Measurements from ENCODE around the gene SV2B.

The SV2B gene

GRCh38 chr15:91228890-91229289 is 128.8 kb downstream of the SV2B start:
- DNase-seq (ENCODE audit: low read depth in 2 of 2): no peak

DNA sequence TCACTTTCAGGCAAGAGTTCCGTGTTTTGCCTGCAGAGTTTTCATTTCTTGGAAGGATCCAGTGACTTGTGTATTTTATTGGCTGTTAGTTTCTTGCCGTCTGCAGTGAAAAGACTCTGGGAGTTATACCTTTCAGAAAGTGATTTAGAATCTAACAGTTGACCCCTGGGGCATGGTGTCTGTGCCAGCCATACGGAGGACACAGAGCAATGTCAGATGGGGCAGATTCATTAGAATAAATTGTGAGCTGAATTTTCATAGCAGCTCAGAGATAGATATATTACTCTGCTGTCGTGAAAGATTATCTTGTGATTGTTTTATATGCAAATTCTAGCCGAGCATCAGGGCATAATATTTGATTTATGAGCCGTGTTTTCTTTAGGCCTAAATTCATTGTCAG is 131.6 kb downstream of the SV2B start:
- no peak for DNase-seq (ENCODE audit: low read depth in 2 of 2)

- no peak for DNase-seq (ENCODE audit: low read depth in 2 of 2)
These were observed 134.7 kb downstream of the SV2B start for GRCh38 chr15:91234759-91235158.

DNA sequence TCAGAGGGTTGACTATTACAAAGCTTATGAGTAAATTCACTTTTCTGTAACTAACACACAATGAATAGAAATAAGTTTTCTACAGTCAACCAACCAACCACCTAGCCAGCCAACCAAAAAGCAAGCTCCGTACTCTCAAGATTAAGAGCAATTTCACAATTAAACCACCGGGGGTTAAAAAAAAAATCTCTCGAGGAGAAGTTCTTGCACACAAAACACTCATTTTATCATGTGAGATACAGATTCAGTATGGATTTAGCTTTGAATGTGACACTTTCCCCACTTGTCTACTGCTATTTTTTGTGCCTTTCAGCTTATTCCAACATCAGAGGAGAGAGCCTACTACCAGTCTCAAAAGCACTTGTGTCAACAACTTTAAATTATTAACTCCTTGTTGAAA is 135.3 kb downstream of the SV2B start:
- DNase-seq (ENCODE audit: low read depth in 2 of 2): no peak

GRCh38 chr15:91237445-91237844 is 137.4 kb downstream of the SV2B start:
- DNase-seq (ENCODE audit: low read depth in 2 of 2): no peak

GRCh38 chr15:91238644-91239425 is 138.8 kb downstream of the SV2B start:
- no peak for DNase-seq (ENCODE audit: low read depth in 2 of 2)

DNA sequence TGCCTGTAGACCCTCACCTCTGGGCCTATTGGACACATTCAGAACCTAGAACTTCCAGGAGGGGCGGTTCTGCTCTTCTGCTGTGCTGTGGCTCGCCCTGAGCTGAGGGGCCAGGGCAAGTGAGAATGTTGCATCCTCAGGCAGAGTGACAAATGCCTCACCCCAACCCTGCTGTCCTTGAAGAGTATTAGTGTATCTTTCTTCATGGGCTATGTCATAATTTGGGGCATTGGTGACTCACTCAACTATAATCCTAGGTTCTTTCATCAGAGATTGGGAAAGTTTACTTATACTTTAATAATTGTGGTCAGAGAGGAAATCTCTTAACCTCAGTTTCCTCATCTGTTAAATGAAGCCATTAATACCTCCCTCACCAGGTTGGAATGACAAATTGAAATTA is 143.8 kb downstream of the SV2B start:
- no peak for DNase-seq (ENCODE audit: low read depth in 2 of 2)

GRCh38 chr15:91244919-91245318 is 144.9 kb downstream of the SV2B start:
- no peak for DNase-seq (ENCODE audit: low read depth in 2 of 2)

- DNase-seq (ENCODE audit: low read depth in 2 of 2): no peak
These were observed 146.9 kb downstream of the SV2B start for GRCh38 chr15:91246998-91247397.

DNA sequence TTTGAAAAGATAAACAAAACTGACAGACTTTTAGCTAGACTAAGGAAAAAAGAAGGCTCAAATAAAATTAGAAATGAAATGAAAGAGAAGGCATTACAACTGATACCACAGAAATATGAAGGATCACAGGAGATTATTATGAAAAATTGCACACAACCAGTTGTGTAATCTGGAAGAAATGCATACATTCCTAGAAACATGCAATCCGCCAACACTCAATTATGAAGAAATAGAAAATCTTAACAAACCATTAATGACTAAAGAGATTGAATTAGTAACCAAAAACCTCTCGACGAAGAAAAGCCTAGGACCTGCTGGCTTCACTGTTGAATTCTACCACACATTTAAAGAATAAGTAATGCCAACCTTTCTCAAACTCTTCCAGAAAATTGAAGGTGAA is 149.5 kb downstream of the SV2B start:
- DNase-seq (ENCODE audit: low read depth in 2 of 2): no peak

- DNase-seq (ENCODE audit: low read depth in 2 of 2): no peak
These were observed 152.3 kb downstream of the SV2B start for GRCh38 chr15:91252322-91252721.

DNA sequence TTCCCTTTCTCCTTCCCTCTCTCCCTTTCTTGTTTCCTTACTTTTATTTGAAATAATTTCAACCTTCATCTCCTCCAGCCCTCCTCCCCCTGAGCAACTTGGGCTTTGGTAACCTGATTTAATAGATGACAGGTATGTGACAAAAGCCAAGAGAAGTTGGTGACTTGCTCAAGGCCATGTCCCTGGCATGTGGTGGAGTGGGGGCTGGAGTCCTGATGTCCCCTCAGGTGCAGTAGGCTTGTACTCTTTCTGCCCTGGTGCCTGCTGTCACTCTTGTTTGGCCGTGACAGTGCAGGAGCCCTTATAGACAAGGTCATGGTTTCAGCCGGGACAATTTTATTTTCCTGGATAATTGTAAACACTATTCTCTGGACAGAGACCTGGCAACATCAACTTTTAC is 152.7 kb downstream of the SV2B start:
- DNase-seq (ENCODE audit: low read depth in 2 of 2): no peak

- DNase-seq (ENCODE audit: low read depth in 2 of 2): no peak
These were observed 153.5 kb downstream of the SV2B start for GRCh38 chr15:91253605-91254004.

GRCh38 chr15:91254766-91255165 is 154.7 kb downstream of the SV2B start:
- no peak for DNase-seq (ENCODE audit: low read depth in 2 of 2)

DNA sequence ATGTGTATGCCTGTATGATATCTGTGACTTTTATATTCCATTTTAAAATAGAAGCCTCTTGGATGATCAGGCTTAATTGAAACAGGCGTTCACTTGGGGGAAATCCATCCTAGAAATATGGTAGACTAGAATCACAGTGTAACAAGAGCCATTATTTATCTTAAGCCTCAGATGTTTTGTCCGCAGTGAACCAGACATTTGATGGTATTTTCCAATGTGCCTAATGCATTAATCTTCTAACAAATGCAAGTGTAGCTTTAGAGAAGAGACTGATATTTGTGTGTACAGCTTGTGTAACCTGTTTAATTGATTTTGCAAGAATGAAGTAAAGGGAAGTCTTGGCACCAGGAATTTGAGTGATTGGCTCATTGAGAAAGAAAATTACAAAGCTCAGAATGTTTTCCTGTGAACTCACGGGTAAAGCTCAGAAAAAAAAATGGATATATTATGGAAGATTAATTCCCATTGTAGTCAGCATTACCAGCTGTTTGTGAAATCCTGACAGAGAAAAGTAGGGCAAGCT is 155.7 kb downstream of the SV2B start:
- no peak for DNase-seq (ENCODE audit: low read depth in 2 of 2)

GRCh38 chr15:91257746-91258414 is 157.8 kb downstream of the SV2B start:
- no peak for DNase-seq (ENCODE audit: low read depth in 2 of 2)

DNA sequence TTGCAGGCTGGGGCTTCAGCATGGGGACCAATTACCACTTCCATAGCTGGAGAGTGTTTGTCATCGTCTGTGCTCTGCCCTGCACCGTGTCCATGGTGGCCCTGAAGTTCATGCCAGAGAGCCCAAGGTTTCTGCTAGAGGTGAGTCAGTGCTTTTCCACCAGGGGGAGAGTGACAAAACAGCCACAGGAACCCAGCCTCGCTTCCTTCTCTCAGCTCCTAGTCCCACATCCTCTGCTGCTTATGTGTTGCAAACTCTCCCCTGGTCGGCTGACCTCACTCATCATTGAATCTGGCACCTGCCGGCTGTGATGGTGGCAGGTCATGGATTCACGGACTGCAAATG is 158.3 kb downstream of the SV2B start:
- DNase-seq (ENCODE audit: low read depth in 2 of 2): no peak

GRCh38 chr15:91259077-91259476 is 159.0 kb downstream of the SV2B start:
- no peak for DNase-seq (ENCODE audit: low read depth in 2 of 2)

GRCh38 chr15:91261345-91261744 is 161.3 kb downstream of the SV2B start:
- DNase-seq (ENCODE audit: low read depth in 2 of 2): no peak

- DNase-seq (ENCODE audit: low read depth in 2 of 2): no peak
These were observed 163.8 kb downstream of the SV2B start for GRCh38 chr15:91263632-91264531.

- no peak for DNase-seq (ENCODE audit: low read depth in 2 of 2)
These were observed 164.7 kb downstream of the SV2B start for GRCh38 chr15:91264651-91265351.

Data from stimulated activated CD8-positive, alpha-beta memory T cell treated with anti-CD3 and anti-CD28 coated beads, Interleukin-2, amount 100 ng/mL, for 1 hour (primary cell).